Activated CD8-positive, alpha-beta memory T cell treated with anti-CD3 and anti-CD28 coated beads, Interleukin-2, amount 50 U/mL, for 1 hour (primary cell): ENCODE results near the gene NFKBIE.

Source experiments
- DNase-seq: peaks from one replicate; pipeline ENCODE4 v3.0.0-alpha.2; 2020; ENCODE audit errors: extremely low read depth

The NFKBIE gene

GRCh38 chr6:44297063-44298038 is 32.0 kb upstream of the NFKBIE start:
- DNase-seq = no peak

- DNase-seq = no peak
These were observed 29.8 kb upstream of the NFKBIE start for GRCh38 chr6:44294832-44295791.

- DNase-seq = no peak
These were observed 27.5 kb upstream of the NFKBIE start for GRCh38 chr6:44292661-44293365.

GRCh38 chr6:44291841-44292240 is 26.5 kb upstream of the NFKBIE start:
- no peak for DNase-seq

GRCh38 chr6:44289726-44290260 is 24.4 kb upstream of the NFKBIE start:
- DNase-seq = no peak

- DNase-seq = no peak
These were observed 21.4 kb upstream of the NFKBIE start for GRCh38 chr6:44286747-44287146.

GRCh38 chr6:44286285-44286565 is 20.9 kb upstream of the NFKBIE start:
- no peak for DNase-seq

- no peak for DNase-seq
These were observed 20.4 kb upstream of the NFKBIE start for GRCh38 chr6:44285552-44286284.

- DNase-seq = no peak
These were observed 19.5 kb upstream of the NFKBIE start for GRCh38 chr6:44284867-44285266.

GRCh38 chr6:44284121-44284520 is 18.8 kb upstream of the NFKBIE start:
- no peak for DNase-seq

GRCh38 chr6:44278774-44279697 is 13.7 kb upstream of the NFKBIE start:
- DNase-seq = no peak

- no peak for DNase-seq
These were observed 13.0 kb upstream of the NFKBIE start for GRCh38 chr6:44278315-44278714.

GRCh38 chr6:44277763-44278162 is 12.4 kb upstream of the NFKBIE start:
- DNase-seq = no peak

- no peak for DNase-seq
These were observed 11.6 kb upstream of the NFKBIE start for GRCh38 chr6:44276667-44277640.

GRCh38 chr6:44275749-44276648 is 10.6 kb upstream of the NFKBIE start:
- DNase-seq = no peak

- DNase-seq = no peak
These were observed 10.0 kb upstream of the NFKBIE start for GRCh38 chr6:44275271-44275748.

GRCh38 chr6:44273617-44274016 is 8.3 kb upstream of the NFKBIE start:
- no peak for DNase-seq
